Prostate gland (tissue), 1 donor: ENCODE measurements around the gene STX10.

ENCODE experiments used
- POLR2A ChIP-seq: fragments of 450-650 bp; IDR thresholded peaks from one replicate; pipeline ENCODE4 v1.6.1; 2016; ENCODE audit warnings: antibody characterized with exemption, mild to moderate bottlenecking
- POLR2AphosphoS5 ChIP-seq: sonication (generic); formaldehyde crosslinking; IDR thresholded peaks from one replicate; pipeline ENCODE4 v1.6.1; 2017; ENCODE audit warnings: antibody characterized with exemption

- TF ChIP-seq POLR2AphosphoS5 (no peak), POLR2A (no peak)
These were observed 45.5 kb upstream of the STX10 start for GRCh38 chr19:13195678-13196077.
